Heart left ventricle (tissue), 16 donors: Measurements from ENCODE around the gene SHF. TPM values are rescaled to one million over a fixed set of nuclear protein-coding genes. Genes with fewer than 3 reads are reported as not detected.
A peak's percentile ranks its signal among the peaks of the same experiment; 100 is the strongest.

Experiments used
- ATAC-seq, 4 donors: fragments of 200-7000 bp; cut with Tn5 transposase; one replicate each; pipeline ENCODE4 v1.9.1; 2020 to 2022; ENCODE audit warnings: moderate library complexity in 4 of 4, mild to moderate bottlenecking in 3 of 4, moderate number of reproducible peaks in 1 of 4
- DNase-seq, 5 donors: peaks; one replicate each; pipeline ENCODE4 v3.0.0-alpha.2; 2020
- H3K27ac ChIP-seq, 12 donors: fragments of 200-600 bp; sonication (generic) in 4 of 12; one replicate each; pipeline versions ENCODE4 v1.5.0 to v1.8.0; 2016 to 2022; ENCODE audit warnings: mild to moderate bottlenecking in 2 of 12
- H3K27me3 ChIP-seq, 9 donors: fragments of 200-600 bp; sonication (generic) in 2 of 9; one replicate each; pipeline versions ENCODE4 v1.5.1 to v1.8.0; 2016 to 2022; ENCODE audit warnings: mild to moderate bottlenecking in 3 of 9
- H3K36me3 ChIP-seq, 9 donors: fragments of 200-600 bp; sonication (generic) in 2 of 9; one replicate each; pipeline versions ENCODE4 v1.5.0 to v1.8.0; 2018 to 2022; ENCODE audit warnings: mild to moderate bottlenecking in 2 of 9
- H3K4me1 ChIP-seq, 12 donors: fragments of 200-600 bp; sonication (generic) in 4 of 12; one replicate each; pipeline versions ENCODE4 v1.5.0 to v1.8.0; 2016 to 2022; ENCODE audit warnings: mild to moderate bottlenecking in 3 of 12
- H3K4me3 ChIP-seq, 12 donors: fragments of 200-600 bp; sonication (generic) in 4 of 12; one replicate each; pipeline versions ENCODE4 v1.5.0 to v1.8.0; 2017 to 2022; ENCODE audit warnings: mild to moderate bottlenecking in 9 of 12, moderate library complexity in 4 of 12
- H3K9me3 ChIP-seq, 12 donors: fragments of 200-600 bp; sonication (generic) in 4 of 12; one replicate each; pipeline versions ENCODE4 v1.5.0 to v1.8.0; 2016 to 2022; ENCODE audit warnings: mild to moderate bottlenecking in 1 of 12
- POLR2A ChIP-seq, 2 donors: fragments of 450-650 bp; IDR thresholded peaks; one replicate each; pipeline ENCODE4 v1.6.1; 2017; ENCODE audit warnings: antibody characterized with exemption in 2 of 2, mild to moderate bottlenecking in 2 of 2, moderate library complexity in 2 of 2
- WGBS, 4 donors: extraction: QIAGEN DNeasy Blood & Tissue Kit in 2 of 4; methylation state at CpG; one replicate each; pipeline versions ENCODE4 v1.1.5 to v1.1.7; 2013 to 2018; 5-methylcytosine and 5-hydroxymethylcytosine counted together
- intact Hi-C, 10 donors: fragments of 100-400 bp; cut with DNase I; formaldehyde crosslinking; loops; one replicate each; pipeline versions ENCODE4 v1.11.1 to v1.14.2; 2022
- polyA plus RNA-seq, 2 donors: library from polyadenylated mRNA; stranded (reverse); fragments of 200-250 nt; gene quantifications; one replicate each; pipeline ENCODE4 v1.2.3, GENCODE V29; 2013
- total RNA-seq, 9 donors: library from RNA; depleted of rRNA in 2 of 9; stranded (reverse); fragments of >200 nt in 2 of 9; fragmentation: NEBNext Ultra II Directional in 3 of 9; extraction: Animal tissue kit (Norgen Biotek cat#: 25700) in 3 of 9; gene quantifications; one replicate each; pipeline versions ENCODE4 v1.1.0 to v1.2.4, GENCODE V29; 2016 to 2023
- TF ChIP-seq, protein P1 (sequence below), 12 donors: fragments of 200-600 bp; sonication (generic) in 4 of 12; IDR thresholded peaks; one replicate each; pipeline versions ENCODE4 v1.5.0 to v1.8.0; 2018 to 2022; ENCODE audit warnings: antibody characterized with exemption in 12 of 12, mild to moderate bottlenecking in 5 of 12
- donor health status: ischemic (EF 13 %, LVEDD 7.1; RV severe dilation, severe dysfunction).
- donor health status: healthy with polysubstance abuse.
- donor health status: DM: no; HTN: yes; CAD: no.
- donor health status: DM: no; HTN: no; CAD: no.
- donor health status: ischemic (EF 25% LVEDD 6.9; RV normal size, moderate dysfunction).
- donor health status: ischemic (EF 25% LVEDD 5.7; RV mildly dilated, moderate dysfunction).
- donor health status: healthy.
- donor health status: DM: yes; HTN: yes; CAD: no.
- donor health status: ischemic (EF 35%, LVEDD 5.7; RV mildly dilated, moderate dysfunction).
- donor health status: nonischemic (EF 11% LVEDD 7.7; RV severe dilation, severe dysfunction).
- donor health status: DM: yes; HTN: yes; CAD: no.
- donor health status: PGD.
- donor health status: ischemic (EF 29% LVEDD 5.4; RV normal size, mild dysfunction).
- donor health status: nonischemic (EF 23%, LVEDD 6.1; RV moderate dilation, normal function).

Gene SHF
- total and polyA plus RNA-seq, 11 donors = 1.9 to 7.9 (median 3.9) TPM

DNA sequence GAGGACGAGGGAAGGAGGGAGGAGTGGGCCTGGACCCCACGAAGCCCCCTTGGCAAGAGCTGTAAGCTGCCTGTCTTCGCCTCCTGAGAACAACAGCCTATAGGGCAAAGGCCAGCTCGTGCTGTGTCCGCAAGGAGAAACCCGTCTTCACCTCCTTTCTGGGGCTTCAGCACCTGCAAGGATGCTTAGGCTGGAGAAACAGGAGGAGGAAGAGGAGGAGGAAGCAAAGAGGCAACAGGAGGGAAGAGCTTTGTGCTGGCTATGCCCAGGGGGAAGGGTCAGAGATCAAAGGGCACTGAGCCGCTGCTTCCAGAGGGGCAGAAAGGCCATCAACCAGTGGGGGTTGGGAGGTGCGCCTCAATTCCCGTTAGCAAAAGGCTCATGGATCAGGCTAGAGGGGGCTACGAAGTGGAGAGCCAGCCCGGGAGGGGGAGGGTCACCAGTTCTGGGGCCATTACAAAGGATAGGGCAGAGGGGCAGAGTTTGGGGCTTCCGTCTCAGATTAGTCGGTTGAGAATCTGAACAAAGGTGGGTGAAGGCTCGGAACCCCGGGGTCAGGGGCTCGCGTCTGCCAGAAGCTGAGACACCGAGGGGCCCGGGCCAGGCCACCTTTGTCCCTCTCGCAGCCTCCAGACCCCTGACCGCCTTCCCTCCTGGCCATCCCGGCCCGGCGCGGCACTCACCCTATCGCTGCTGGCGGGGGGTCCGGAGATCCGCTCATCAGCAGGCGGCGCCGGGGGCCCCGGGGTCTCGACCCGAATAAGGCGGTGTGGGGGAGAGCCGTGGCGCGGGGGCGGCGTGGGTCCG, 792 bp downstream of the SHF start:
- WGBS, 4 donors = 23 to 51% (median 29%) methylated on average over 13 to 42 of the region's 42 CpGs
- intact Hi-C loops = no loop called here
- TF ChIP-seq, protein P1, sequence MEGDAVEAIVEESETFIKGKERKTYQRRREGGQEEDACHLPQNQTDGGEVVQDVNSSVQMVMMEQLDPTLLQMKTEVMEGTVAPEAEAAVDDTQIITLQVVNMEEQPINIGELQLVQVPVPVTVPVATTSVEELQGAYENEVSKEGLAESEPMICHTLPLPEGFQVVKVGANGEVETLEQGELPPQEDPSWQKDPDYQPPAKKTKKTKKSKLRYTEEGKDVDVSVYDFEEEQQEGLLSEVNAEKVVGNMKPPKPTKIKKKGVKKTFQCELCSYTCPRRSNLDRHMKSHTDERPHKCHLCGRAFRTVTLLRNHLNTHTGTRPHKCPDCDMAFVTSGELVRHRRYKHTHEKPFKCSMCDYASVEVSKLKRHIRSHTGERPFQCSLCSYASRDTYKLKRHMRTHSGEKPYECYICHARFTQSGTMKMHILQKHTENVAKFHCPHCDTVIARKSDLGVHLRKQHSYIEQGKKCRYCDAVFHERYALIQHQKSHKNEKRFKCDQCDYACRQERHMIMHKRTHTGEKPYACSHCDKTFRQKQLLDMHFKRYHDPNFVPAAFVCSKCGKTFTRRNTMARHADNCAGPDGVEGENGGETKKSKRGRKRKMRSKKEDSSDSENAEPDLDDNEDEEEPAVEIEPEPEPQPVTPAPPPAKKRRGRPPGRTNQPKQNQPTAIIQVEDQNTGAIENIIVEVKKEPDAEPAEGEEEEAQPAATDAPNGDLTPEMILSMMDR (IDR thresholded peaks at IDR 0.05) = no peak
- no peak for TF ChIP-seq POLR2A (IDR thresholded peaks at IDR 0.05)
- ATAC-seq (peak in 2 of 4 donors; percentile 8 to 14), DNase-seq (no peak)
- H3K36me3 ChIP-seq = no peaks in the 10 kb centered on the region
- H3K27me3 ChIP-seq = peaks cover 0 to 10% (median 0%) of the 10 kb centered on the region in 9 donors
- H3K4me3 ChIP-seq = peak overlapping the region; percentile 55 to 87 (median 72)
- H3K27ac ChIP-seq = peak overlapping the region; percentile 17 to 93 (median 64)
- H3K9me3 ChIP-seq = no peaks in the 10 kb centered on the region
- peaks cover 0 to 32% (median 9%) of the 10 kb centered on the region in 12 donors for H3K4me1 ChIP-seq

DNA sequence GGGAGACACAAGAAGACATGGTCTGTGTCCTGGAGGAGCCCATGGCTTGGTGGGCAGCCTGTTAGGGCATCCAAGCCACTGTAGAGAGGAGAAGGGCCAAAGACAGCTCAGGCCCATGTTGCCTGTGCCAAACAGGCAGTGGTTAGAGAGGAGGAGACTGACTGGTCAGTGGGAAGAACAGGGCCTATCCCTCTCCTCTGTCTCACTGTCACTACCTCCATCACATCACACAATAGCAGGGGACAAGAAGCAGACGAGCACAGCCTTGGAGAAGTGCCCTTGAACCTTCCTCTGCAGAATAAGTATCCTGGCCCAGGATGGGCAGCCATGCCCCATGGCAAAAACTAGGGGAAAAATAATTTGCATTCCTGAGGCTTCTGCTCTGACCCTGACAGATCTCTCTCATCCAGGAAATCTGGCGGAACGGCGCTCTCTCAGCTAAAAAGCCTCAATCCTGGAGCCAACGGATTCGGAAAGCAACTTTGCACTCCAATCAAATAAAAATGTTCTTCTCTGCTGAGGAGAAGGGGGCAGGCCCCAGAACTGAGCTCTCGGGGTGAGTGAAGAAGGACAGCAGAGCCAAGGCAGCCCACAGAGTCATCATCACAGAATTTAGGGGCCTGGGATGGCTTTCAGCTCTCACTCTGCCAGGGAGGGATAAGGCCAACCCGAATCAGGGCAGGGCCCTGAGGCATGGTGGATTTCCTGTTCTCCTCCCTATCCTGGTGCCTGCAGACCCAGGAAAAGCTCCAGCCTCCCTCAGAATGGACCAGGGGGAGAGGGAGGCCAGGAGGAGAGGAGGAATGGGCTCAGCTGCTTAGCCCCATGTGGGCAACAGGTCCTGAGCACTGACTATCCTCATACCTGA, 1.6 kb downstream of the SHF start:
- 48 to 65% (median 62%) methylated on average over 8 of the region's 8 CpGs for WGBS, 4 donors

DNA sequence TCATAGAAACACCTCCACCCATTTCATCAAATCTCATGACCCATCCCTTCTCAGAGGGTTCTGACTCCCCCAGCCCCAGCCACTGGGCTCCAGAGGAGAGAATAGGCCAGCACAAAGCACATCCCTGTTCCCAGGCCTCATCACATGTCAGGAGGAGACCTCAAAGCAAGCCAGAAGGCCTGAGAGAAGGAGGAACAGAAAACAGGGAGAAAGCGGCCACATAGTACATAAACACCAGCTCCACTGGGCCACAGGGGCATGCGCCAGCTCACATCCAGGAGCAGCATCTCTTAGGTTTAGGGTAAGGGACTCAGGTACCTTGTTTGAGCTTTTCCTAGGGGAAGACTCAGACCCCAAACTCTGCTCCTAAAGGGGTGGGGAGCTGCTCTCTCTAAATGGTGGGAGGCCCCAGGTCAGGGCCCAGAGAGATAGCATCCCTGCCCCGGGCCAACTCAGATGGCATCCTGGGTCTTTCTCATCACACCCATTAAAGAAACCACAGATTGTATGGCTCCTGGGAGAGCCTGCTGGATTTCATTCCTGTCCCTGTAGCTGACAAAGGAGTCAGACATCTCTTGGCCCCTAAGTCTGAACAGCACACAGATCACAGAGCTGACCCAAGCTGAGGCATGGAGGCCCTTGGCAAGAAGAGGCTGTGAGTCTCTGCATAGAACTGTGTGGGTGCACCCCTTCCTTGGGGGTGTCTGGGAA, 2.5 kb downstream of the SHF start:
- peak overlapping the region in 2 of 12 donors; percentile 82 to 87 for H3K4me3 ChIP-seq
- H3K9me3 ChIP-seq = no peaks in the 10 kb centered on the region
- TF ChIP-seq POLR2A (IDR thresholded peaks at IDR 0.05) = no peak
- TF ChIP-seq, protein P1 (IDR thresholded peaks at IDR 0.05) = no peak
- peak overlapping the region in 1 of 12 donors; percentile 93 for H3K27ac ChIP-seq
- H3K27me3 ChIP-seq = peaks cover 0 to 10% (median 0%) of the 10 kb centered on the region in 9 donors
- 86 to 98% (median 94%) methylated on average over 3 of the region's 3 CpGs for WGBS, 4 donors
- DNase-seq = no peak
- intact Hi-C loops = no loop called here
- H3K4me1 ChIP-seq = peaks cover 0 to 32% (median 9%) of the 10 kb centered on the region in 12 donors
- no peak for ATAC-seq
- no peaks in the 10 kb centered on the region for H3K36me3 ChIP-seq

More for the DNA sequence above, 1.6 kb downstream of the SHF start:
- Histone ChIP-seq H3K4me3 (peak overlapping the region in 11 of 12 donors; percentile 55 to 87 (median 72)), H3K4me1 (peaks cover 0 to 32% (median 9%) of the 10 kb centered on the region in 12 donors), H3K9me3 (no peaks in the 10 kb centered on the region), H3K27me3 (peaks cover 0 to 10% (median 0%) of the 10 kb centered on the region in 9 donors), H3K27ac (peak overlapping the region in 11 of 12 donors; percentile 38 to 93 (median 65)), H3K36me3 (no peaks in the 10 kb centered on the region)
- no peak for TF ChIP-seq POLR2A (IDR thresholded peaks at IDR 0.05)
- TF ChIP-seq, protein P1 (IDR thresholded peaks at IDR 0.05) = no peak
- intact Hi-C loops = no loop called here
- DNase-seq (no peak), ATAC-seq (peak in 3 of 4 donors; percentile 16 to 28 (median 18))
